Effector memory CD4-positive, alpha-beta T cell (primary cell): ENCODE results near the gene LRRC36.

Source experiments
- DNase-seq, 3 donors: peaks; one replicate each; pipeline ENCODE4 v3.0.0-alpha.2; 2020
- H3K27ac ChIP-seq: 2 replicates; pipeline ENCODE4 v1.7.0; 2013; ENCODE audit warnings: mild to moderate bottlenecking, low read length, moderate library complexity; ENCODE audit not compliant: insufficient read depth, poor library complexity, severe bottlenecking
- H3K27me3 ChIP-seq: replicated peaks from 2 replicates; pipeline ENCODE4 v1.7.0; 2013; ENCODE audit warnings: mild to moderate bottlenecking, low read length; ENCODE audit not compliant: insufficient read depth, control insufficient read depth, poor library complexity, severe bottlenecking
- H3K36me3 ChIP-seq: 2 replicates; pipeline ENCODE4 v1.7.0; 2013; ENCODE audit warnings: mild to moderate bottlenecking, low read length, moderate library complexity; ENCODE audit not compliant: control insufficient read depth, insufficient read depth
- H3K4me1 ChIP-seq: 2 replicates; pipeline ENCODE4 v1.7.0; 2013; ENCODE audit warnings: low read length, mild to moderate bottlenecking; ENCODE audit not compliant: control insufficient read depth, insufficient read depth, poor library complexity, severe bottlenecking
- H3K4me3 ChIP-seq: 2 replicates; pipeline ENCODE4 v1.7.0; 2013; ENCODE audit warnings: low read length, low read depth, mild to moderate bottlenecking; ENCODE audit not compliant: insufficient read depth, poor library complexity, severe bottlenecking
- H3K9me3 ChIP-seq: 2 replicates; pipeline ENCODE4 v1.7.0; 2013; ENCODE audit warnings: mild to moderate bottlenecking, low read length, moderate library complexity; ENCODE audit not compliant: control insufficient read depth

The LRRC36 gene

DNA sequence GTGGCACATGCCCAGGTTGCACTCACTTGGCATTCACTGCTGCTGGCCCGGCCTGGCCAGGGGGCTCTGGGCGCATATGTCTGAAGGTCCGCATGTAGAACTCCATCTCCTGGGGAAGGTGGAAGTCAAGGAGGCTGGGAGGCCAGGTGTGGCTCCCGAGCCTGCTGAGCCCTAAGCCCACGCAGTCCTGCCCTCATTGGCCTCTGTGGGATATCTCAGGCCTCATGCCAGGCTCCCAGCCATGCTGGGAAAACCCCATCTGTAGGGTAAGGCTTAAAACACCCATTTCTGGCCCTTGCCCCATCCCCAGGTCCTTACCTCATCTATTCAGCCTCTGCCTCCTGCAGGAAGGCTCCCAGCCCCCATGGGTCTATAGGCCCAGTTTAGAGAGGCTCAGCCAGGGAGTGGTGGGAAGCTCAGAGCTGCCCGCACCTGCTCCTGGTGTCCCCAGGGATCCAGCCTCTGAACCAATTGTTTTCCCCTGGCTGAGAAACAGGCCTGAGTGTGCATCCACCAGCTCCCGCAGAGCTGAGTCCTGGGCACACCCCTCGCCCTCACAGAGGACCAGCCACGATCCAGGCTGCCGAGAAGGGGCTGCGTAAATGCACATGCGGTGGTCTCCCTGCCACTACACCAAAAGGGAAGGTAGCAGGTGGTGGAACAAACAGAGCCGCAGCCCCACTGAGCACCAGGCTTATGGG, 69.0 kb downstream of the LRRC36 start:
- no peaks in the 10 kb centered on the region for H3K9me3 ChIP-seq
- H3K4me3 ChIP-seq = no peak overlapping the region
- H3K4me1 ChIP-seq = peaks cover 15% of the 10 kb centered on the region
- DNase-seq = no peak
- no peaks in the 10 kb centered on the region for H3K36me3 ChIP-seq
- H3K27me3 ChIP-seq = peaks cover 31% of the 10 kb centered on the region
- no peak overlapping the region for H3K27ac ChIP-seq

DNA sequence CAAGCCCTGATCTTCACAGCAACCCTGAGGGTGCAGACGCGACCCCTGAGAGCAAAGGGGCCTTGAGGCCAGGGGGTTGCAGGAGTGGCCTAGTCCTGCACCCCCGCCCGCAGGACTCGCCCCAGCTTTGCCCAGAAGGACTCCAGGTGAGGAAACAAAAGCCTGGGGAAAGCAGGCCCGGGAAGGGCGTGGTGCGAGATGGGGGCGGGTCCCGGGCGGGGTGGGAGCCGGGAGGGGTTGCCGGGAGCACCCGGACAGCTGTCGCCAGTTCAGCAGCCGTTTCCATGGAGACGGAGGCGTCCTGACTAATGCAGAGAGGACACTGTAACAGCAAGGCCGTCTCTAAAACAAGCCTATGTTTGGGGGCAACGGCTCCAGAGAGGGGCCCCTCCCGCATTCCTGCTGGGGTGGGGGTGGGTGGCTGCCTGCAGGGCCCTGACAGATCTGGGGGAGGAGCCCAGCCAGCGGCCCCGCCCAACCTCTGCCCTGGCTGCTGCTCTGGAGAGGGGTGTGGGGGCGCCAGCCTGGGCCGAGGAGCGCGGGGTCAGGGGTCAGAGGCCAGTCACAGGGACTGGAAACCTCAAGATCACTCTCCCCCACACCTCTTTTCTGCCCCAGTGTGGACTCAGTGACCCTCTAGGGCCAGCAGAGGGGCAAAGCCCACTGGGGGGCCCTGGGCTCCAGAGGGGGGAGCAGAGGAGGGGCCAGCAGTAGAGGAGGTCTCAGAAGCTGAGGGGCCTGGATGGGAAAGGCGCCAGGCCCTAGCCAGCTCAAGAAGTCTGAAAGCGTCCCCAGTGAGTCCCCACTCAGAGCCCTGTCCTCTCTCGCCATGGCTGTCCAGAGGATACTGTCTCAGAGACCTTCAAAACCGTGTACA, 69.8 kb downstream of the LRRC36 start:
- Histone ChIP-seq H3K4me3 (no peak overlapping the region), H3K27ac (no peak overlapping the region), H3K36me3 (no peaks in the 10 kb centered on the region), H3K27me3 (peaks cover 31% of the 10 kb centered on the region), H3K4me1 (peaks cover 15% of the 10 kb centered on the region), H3K9me3 (no peaks in the 10 kb centered on the region)
- DNase-seq = no peak

DNA sequence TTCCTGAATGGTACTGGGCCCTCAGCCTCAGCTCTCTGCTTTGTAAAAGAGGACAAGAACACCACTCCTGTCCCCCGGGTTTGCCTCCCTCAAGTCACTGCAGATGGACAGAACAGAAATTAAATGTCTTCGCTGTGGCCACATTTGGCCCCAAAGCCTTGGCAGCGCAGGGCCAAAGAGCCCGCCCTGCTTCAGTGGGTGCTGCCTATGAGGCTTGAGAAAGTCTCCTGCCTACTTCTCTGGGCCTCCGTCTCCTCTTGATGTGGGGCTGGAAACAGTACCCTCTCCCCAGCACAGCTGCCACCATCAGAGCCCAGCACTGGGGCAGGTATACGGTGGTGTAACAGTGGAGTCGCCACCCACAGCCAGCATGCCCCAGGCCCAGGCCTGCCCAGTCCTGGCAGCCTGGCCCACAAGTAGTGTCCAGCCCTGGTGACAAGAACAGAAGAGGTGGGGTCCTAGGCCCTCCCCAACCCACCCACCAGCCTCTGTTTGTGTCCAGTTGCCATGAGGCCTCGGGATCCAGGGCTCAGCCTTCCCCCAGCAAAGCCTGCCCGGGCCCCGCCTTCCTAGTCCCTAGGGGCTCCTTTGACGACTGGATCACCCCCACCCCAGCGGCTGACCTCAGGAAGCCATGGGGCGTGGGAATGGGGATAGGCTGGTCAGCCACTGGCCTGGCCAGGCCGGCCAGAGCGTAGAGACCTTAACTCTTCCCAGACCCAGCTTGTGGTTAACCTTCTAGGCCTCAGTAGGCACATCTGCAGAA, 70.6 kb downstream of the LRRC36 start:
- Histone ChIP-seq H3K27me3 (peaks cover 31% of the 10 kb centered on the region), H3K27ac (no peak overlapping the region), H3K4me1 (peaks cover 15% of the 10 kb centered on the region), H3K4me3 (no peak overlapping the region), H3K36me3 (no peaks in the 10 kb centered on the region), H3K9me3 (no peaks in the 10 kb centered on the region)
- DNase-seq = no peak

DNA sequence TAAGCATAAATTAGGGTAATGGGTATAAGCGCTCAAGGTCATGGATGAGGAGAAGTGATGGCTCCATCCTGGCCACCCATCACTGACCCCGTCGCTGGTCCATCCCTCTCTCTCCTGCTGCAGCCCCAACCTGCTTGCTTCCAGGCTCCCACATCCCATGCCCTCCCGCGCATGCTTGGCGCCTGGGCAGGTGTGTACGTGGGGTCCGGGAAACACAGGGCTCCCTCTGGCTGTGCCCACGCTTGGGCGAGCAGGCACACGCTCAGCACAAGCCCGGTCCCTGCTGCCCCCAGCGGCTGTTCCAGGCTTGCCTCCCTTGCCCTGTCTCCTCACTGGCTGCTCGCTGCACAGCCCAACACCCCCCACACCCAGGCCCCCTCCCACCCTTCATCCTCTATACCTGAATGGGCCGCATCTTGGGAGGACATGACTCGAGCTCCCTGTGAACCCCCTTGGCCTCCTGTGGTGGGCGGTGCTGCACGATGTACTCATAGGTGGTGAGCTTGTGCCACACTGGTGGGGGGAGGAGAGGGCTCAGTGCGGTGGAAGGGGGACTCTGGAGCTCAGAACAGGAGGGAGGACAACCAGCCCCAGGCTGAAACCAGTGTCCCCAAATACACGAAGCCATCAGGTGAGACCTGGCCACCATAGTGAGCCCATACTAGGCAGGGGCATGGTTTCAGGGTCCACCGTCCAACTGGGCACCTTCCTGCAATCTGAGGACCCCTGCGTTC, 71.4 kb downstream of the LRRC36 start:
- Histone ChIP-seq H3K9me3 (no peaks in the 10 kb centered on the region), H3K27me3 (peaks cover 30% of the 10 kb centered on the region), H3K4me1 (peaks cover 15% of the 10 kb centered on the region), H3K36me3 (no peaks in the 10 kb centered on the region), H3K27ac (no peak overlapping the region), H3K4me3 (no peak overlapping the region)
- no peak for DNase-seq

DNA sequence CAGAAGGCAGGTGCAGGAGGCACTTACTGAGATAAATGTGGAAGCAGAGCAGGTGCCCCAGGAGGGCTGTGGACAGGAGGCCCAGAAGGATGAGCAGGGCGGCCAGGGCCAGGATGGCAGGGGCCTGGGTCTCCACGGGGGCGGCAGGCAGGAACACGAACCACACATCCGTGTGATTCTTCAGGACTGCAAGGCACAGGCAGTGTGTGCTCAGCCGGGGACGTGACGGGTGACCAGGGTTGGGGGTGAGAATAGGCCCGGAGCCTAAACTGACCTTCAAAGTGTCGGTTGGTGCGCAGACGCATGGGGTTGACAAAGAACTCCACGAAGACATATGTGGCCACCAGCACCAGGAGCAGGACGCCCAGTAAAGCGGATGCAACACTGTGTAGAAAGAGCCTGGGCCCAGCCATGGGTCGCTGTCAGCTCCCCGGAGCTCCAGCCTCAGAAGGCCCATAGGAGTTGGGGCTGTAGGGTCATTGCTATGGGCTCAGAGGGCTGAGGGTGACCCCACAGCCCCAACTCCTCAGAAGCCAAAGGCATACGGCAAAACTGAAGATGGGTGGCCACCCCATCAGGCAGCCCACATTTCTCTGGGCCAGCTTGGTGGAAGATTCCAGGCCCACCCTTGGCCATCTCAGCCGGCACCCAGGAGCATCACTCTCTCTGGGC, 72.1 kb downstream of the LRRC36 start:
- Histone ChIP-seq H3K4me1 (peaks cover 9% of the 10 kb centered on the region), H3K27ac (no peak overlapping the region), H3K9me3 (no peaks in the 10 kb centered on the region), H3K36me3 (no peaks in the 10 kb centered on the region), H3K27me3 (peaks cover 22% of the 10 kb centered on the region), H3K4me3 (no peak overlapping the region)
- DNase-seq = no peak

DNA sequence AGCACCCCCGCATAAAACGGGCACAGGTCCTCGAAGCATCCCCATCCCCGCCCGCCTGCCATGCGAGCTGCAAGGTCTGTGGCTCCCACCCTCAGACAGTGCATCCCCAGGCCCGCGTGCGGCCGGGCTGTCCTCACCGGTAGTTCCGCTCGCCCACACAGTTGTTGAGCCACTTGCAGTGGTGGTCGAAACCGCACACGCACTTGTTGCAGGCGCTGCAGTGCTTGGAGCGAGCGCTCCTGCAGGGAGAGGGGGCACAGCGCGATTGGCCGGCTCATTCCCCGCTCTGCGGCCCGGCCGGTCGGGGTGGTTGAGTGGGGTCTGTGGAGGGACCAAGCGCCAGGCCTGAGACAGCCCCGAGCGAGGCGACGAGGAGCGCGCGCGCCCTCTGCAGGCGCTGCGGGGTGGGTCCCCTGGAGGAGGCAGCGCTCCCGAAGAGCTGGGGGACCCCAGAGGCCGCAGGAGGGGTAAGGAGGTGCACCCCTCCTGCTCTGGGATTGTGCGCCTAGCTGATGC, 72.7 kb downstream of the LRRC36 start:
- Histone ChIP-seq H3K36me3 (no peaks in the 10 kb centered on the region), H3K27me3 (peaks cover 17% of the 10 kb centered on the region), H3K4me1 (peaks cover 3% of the 10 kb centered on the region), H3K9me3 (no peaks in the 10 kb centered on the region), H3K4me3 (no peak overlapping the region), H3K27ac (no peak overlapping the region)
- DNase-seq = no peak

DNA sequence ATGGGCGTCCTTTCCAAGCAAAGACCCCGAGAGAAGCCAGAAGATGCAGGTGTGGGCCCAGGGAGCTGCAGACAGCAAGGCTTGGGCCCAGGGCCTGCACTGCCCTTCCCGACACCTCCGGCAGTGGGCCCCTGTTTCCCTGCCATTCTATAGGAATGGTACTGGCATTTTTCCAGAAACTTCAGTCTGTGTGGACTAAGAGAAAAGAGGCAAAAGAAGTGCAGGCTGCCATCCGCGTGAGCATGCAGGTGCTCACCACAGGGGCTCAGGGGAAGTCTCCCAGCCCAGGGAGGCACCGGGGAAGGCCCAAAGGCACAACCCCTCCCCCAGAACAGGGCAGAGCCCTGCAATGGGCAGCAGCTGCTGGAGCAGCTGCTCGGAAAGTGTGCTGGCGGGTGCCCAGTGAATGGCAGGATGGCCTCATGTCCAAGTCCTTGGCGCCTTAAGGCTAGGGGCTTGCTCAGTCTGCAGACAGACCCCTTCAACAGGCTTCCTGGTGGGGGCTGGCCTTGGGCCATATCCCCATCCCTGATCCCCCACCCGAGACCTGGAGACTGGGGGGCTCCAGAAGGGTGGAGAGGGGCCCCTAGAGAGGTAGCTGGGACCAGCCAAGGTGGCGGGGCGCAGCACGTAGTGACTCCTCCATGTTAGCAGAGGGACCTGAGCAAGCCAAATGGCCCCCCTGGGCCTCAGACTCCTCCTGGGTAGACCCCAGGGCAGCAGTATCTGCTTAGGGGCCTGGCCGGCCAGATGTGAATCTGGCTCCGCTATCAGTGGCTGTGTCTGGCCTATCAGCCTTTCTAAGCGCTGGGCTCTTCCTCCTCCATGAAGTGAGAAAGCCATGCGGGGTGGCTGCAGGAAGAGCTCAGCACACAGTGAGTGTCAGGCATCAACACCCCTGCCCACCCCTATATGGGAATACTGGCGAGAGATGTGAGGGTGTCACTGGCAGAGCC, 73.4 kb downstream of the LRRC36 start:
- Histone ChIP-seq H3K27ac (no peak overlapping the region), H3K36me3 (no peaks in the 10 kb centered on the region), H3K4me1 (no peaks in the 10 kb centered on the region), H3K4me3 (no peak overlapping the region), H3K9me3 (no peaks in the 10 kb centered on the region), H3K27me3 (peaks cover 10% of the 10 kb centered on the region)
- no peak for DNase-seq

DNA sequence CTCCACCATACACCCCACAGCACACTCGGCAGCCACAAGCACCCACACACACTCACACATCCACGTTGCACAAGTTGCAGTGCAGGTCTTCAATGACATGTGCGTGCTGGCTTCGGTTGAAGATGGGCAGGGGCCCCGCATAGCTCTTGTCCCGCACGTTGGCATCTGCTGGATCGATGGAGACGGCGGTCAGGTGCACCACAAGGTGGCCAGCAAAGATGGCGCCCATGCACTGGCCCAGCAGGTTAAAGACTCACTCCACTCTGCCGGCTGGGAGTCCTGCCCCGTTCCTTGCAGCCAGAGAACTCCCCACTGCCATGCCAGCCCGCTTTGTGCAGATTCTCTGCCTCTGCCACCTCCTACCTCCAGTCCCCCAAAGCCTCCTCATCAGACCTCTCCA, 74.3 kb downstream of the LRRC36 start:
- no peaks in the 10 kb centered on the region for H3K4me1 ChIP-seq

More for the DNA sequence above, 74.3 kb downstream of the LRRC36 start:
- no peak for DNase-seq
- no peak overlapping the region for H3K27ac ChIP-seq
- no peaks in the 10 kb centered on the region for H3K36me3 ChIP-seq
- H3K9me3 ChIP-seq = no peaks in the 10 kb centered on the region
- H3K4me3 ChIP-seq = no peak overlapping the region
- H3K27me3 ChIP-seq = peaks cover 2% of the 10 kb centered on the region
